H1 (cell line): ENCODE results near the gene SKIC8. TPM values are rescaled to one million over a fixed set of nuclear protein-coding genes. Genes with fewer than 3 reads are reported as not detected.
A peak's percentile ranks its signal among the peaks of the same experiment; 100 is the strongest.

Experiments
- CTCF ChIA-PET: fragments of 300-600 bp; sonication (Branson Sonifier 250); formaldehyde crosslinking; loops from one replicate; lab custom pipeline; 2021; ENCODE audit not compliant: partially characterized antibody; lab: Charles Lee
- POLR2A ChIA-PET: fragments of 300-600 bp; sonication (Branson Sonifier 250); formaldehyde crosslinking; loops from one replicate; lab custom pipeline; 2021; ENCODE audit warnings: inconsistent platforms; ENCODE audit not compliant: partially characterized antibody; lab: Charles Lee
- DNase-seq, 2 experiments: peaks; one replicate each; pipeline versions ENCODE4 v3.0.0 to v3.0.0-alpha.2; 2010 to 2022; ENCODE audit warnings: low spot score in 2 of 2, low read depth in 1 of 2, mixed read lengths in 1 of 2
- FAIRE-seq: peaks from 2 replicates; lab custom pipeline; 2011; peaks lifted over from hg19 to GRCh38; lab: Jason Lieb, UNC
- H2AFZ ChIP-seq: 2 replicates; pipeline ENCODE4 v1.8.1; 2012; ENCODE audit warnings: low read length, inconsistent platforms
- H2AK5ac ChIP-seq: 2 replicates; pipeline ENCODE4 v1.6.1; 2013; ENCODE audit warnings: low read depth, low read length
- H2BK120ac ChIP-seq: replicated peaks from 2 replicates; pipeline ENCODE3; 2013; ENCODE audit warnings: low read depth, low read length, inconsistent platforms
- H2BK12ac ChIP-seq: 2 replicates; pipeline ENCODE4 v1.6.1; 2013; ENCODE audit warnings: low read depth, low read length
- H2BK15ac ChIP-seq: 2 replicates; pipeline ENCODE4 v1.6.1; 2013; ENCODE audit warnings: low read length
- H2BK20ac ChIP-seq: 2 replicates; pipeline ENCODE4 v1.6.1; 2013; ENCODE audit warnings: low read length
- H2BK5ac ChIP-seq: 2 replicates; pipeline ENCODE4 v1.6.1; 2013; ENCODE audit warnings: low read depth, low read length
- H3K14ac ChIP-seq: 2 replicates; pipeline ENCODE4 v1.6.1; 2013; ENCODE audit warnings: inconsistent platforms; ENCODE audit not compliant: insufficient read length
- H3K18ac ChIP-seq: 2 replicates; pipeline ENCODE4 v1.6.1; 2013; ENCODE audit warnings: low read length; ENCODE audit errors: extremely low read depth
- H3K23ac ChIP-seq: 2 replicates; pipeline ENCODE4 v1.6.1; 2013; ENCODE audit warnings: inconsistent platforms; ENCODE audit not compliant: insufficient read length
- H3K23me2 ChIP-seq: 2 replicates; pipeline ENCODE4 v1.6.1; 2013; ENCODE audit warnings: low read depth, low read length
- H3K27ac ChIP-seq: 2 replicates; pipeline ENCODE4 v1.6.1; 2011; ENCODE audit warnings: low read depth, low read length, inconsistent platforms
- H3K27me3 ChIP-seq, 4 experiments: replicated peaks in 1 of 4; 1 replicate in 1 of 4; 2 replicates in 3 of 4; pipeline versions ENCODE4 v1.6.1 to v1.8.1; 2011 to 2013; ENCODE audit warnings: low read length in 3 of 4, mild to moderate bottlenecking in 3 of 4, inconsistent platforms in 2 of 4, mixed read lengths in 2 of 4, moderate library complexity in 1 of 4; ENCODE audit not compliant: control insufficient read depth in 3 of 4, insufficient read depth in 3 of 4; ENCODE audit errors: extremely low read depth in 1 of 4
- H3K36me3 ChIP-seq, 4 experiments: 2 replicates each; pipeline versions ENCODE4 v1.6.1 to v1.8.1; 2011 to 2013; ENCODE audit warnings: mild to moderate bottlenecking in 4 of 4, low read length in 3 of 4, moderate library complexity in 2 of 4, control low read depth in 1 of 4, inconsistent platforms in 1 of 4; ENCODE audit not compliant: insufficient read depth in 4 of 4, control insufficient read depth in 2 of 4
- H3K4ac ChIP-seq: replicated peaks from 2 replicates; pipeline ENCODE3; 2013; ENCODE audit warnings: low read length, low read depth, mixed read lengths, inconsistent platforms; ENCODE audit not compliant: insufficient read length
- H3K4me1 ChIP-seq, 4 experiments: replicated peaks in 1 of 4; 1 replicate in 1 of 4; 2 replicates in 3 of 4; pipeline versions ENCODE4 v1.6.1 to v1.8.1; 2011 to 2013; ENCODE audit warnings: low read length in 3 of 4, inconsistent platforms in 2 of 4, mixed read lengths in 1 of 4; ENCODE audit not compliant: insufficient read depth in 4 of 4, control insufficient read depth in 3 of 4
- H3K4me2 ChIP-seq, 2 experiments: 2 replicates each; pipeline versions ENCODE4 v1.6.1 to v1.8.1; 2011 to 2013; ENCODE audit warnings: low read depth in 2 of 2, low read length in 2 of 2, control low read depth in 1 of 2, inconsistent platforms in 1 of 2, mild to moderate bottlenecking in 1 of 2; ENCODE audit not compliant: insufficient read depth in 1 of 2
- H3K4me3 ChIP-seq, 4 experiments: fragments of 200-600, 300-600 bp in 1 of 4; sonication (generic), shearing (Covaris generic), sonication (Bioruptor Twin) in 1 of 4; 2 replicates each; pipeline versions ENCODE4 v1.5.1 to v1.8.1; 2011 to 2016; ENCODE audit warnings: low read length in 4 of 4, low read depth in 3 of 4, control low read depth in 2 of 4, inconsistent platforms in 2 of 4, mild to moderate bottlenecking in 2 of 4, mixed read lengths in 1 of 4, moderate library complexity in 1 of 4; ENCODE audit not compliant: insufficient read depth in 2 of 4; ENCODE audit errors: extremely low read depth in 1 of 4
- H3K56ac ChIP-seq: replicated peaks from 2 replicates; pipeline ENCODE3; 2013; ENCODE audit warnings: low read depth, mild to moderate bottlenecking, mixed read lengths, low read length, inconsistent platforms; ENCODE audit not compliant: insufficient read length
- H3K79me1 ChIP-seq: 2 replicates; pipeline ENCODE4 v1.6.1; 2013; ENCODE audit warnings: low read depth, low read length, control low read depth
- H3K79me2 ChIP-seq, 2 experiments: 2 replicates each; pipeline versions ENCODE4 v1.6.1 to v1.8.1; 2012 to 2013; ENCODE audit warnings: low read length in 2 of 2, mild to moderate bottlenecking in 2 of 2, inconsistent platforms in 1 of 2; ENCODE audit not compliant: insufficient read depth in 2 of 2, control insufficient read depth in 1 of 2
- H3K9ac ChIP-seq, 4 experiments: replicated peaks in 1 of 4; 1 replicate in 1 of 4; 2 replicates in 3 of 4; pipeline versions ENCODE4 v1.6.1 to v1.8.1; 2011 to 2013; ENCODE audit warnings: low read depth in 3 of 4, low read length in 3 of 4, control low read depth in 2 of 4, mild to moderate bottlenecking in 2 of 4, moderate library complexity in 2 of 4, inconsistent platforms in 1 of 4; ENCODE audit errors: extremely low read depth in 1 of 4
- H3K9me3 ChIP-seq, 2 experiments: 2 replicates each; pipeline versions ENCODE4 v1.6.1 to v1.8.1; 2012 to 2013; ENCODE audit warnings: mild to moderate bottlenecking in 2 of 2, moderate library complexity in 2 of 2, control low read depth in 1 of 2, inconsistent platforms in 1 of 2, low read depth in 1 of 2, low read length in 1 of 2, mixed read lengths in 1 of 2; ENCODE audit not compliant: insufficient read depth in 2 of 2
- H4K20me1 ChIP-seq, 2 experiments: replicated peaks in 1 of 2; 2 replicates each; pipeline versions ENCODE3 to v1.8.1; 2011 to 2013; ENCODE audit warnings: inconsistent platforms in 2 of 2, low read length in 2 of 2, mild to moderate bottlenecking in 1 of 2; ENCODE audit not compliant: insufficient read depth in 2 of 2, control insufficient read depth in 1 of 2
- H4K5ac ChIP-seq: 2 replicates; pipeline ENCODE4 v1.6.1; 2013; ENCODE audit warnings: low read length, low read depth, mixed read lengths, inconsistent platforms; ENCODE audit not compliant: insufficient read length
- H4K8ac ChIP-seq: 2 replicates; pipeline ENCODE4 v1.8.0; 2013; ENCODE audit warnings: mild to moderate bottlenecking, moderate library complexity, low read length, inconsistent platforms; ENCODE audit not compliant: insufficient read depth; ENCODE audit errors: extremely low read depth
- H4K91ac ChIP-seq: replicated peaks from 2 replicates; pipeline ENCODE3; 2013; ENCODE audit warnings: low read length, mixed read lengths, inconsistent platforms; ENCODE audit not compliant: insufficient read length
- GABPA ChIP-seq: IDR thresholded peaks from 2 replicates; pipeline ENCODE4 v1.6.1; 2011; ENCODE audit warnings: mild to moderate bottlenecking, low read length, moderate library complexity, borderline replicate concordance; ENCODE audit not compliant: insufficient read depth
- KDM1A ChIP-seq: fragments of 200-600, 300-600 bp; sonication (generic); IDR thresholded peaks from 2 replicates; pipeline ENCODE4 v1.7.1; 2016; ENCODE audit warnings: mild to moderate bottlenecking, low read length, borderline replicate concordance
- WGBS, 2 experiments: shearing (Covaris generic) in 1 of 2; methylation state at CpG; one replicate each; pipeline versions ENCODE4 v1.1.6 to v1.1.7; 2013 to 2015; ENCODE audit warnings: low lambda C conversion rate in 2 of 2, mixed read lengths in 2 of 2, inconsistent platforms in 1 of 2, low coverage in 1 of 2, missing lambda C conversion rate in 1 of 2; ENCODE audit not compliant: insufficient replicate concordance in 2 of 2, insufficient coverage in 1 of 2, insufficient read length in 1 of 2; ENCODE audit errors: extremely low coverage in 1 of 2, missing lambda C conversion rate in 1 of 2; 5-methylcytosine and 5-hydroxymethylcytosine counted together
- polyA plus RNA-seq, 7 experiments: library from polyadenylated mRNA; depleted of rRNA in 3 of 7; stranded (reverse) in 5 of 7; unstranded in 2 of 7; fragments of >200 nt in 5 of 7; fragments of 200-250 nt in 2 of 7; gene quantifications; 1 replicate in 5 of 7; 2 replicates in 1 of 7; 4 replicates in 1 of 7; pipeline versions ENCODE4 v1.2.1 to v1.2.3, GENCODE V29; 2011 to 2013; ENCODE audit warnings: missing spikeins in 2 of 7, mixed read lengths in 2 of 7
- total RNA-seq: library from RNA; stranded (reverse); fragmentation: NEBNext Ultra II Directional; extraction: Animal tissue kit (Norgen Biotek cat#: 25700); gene quantifications from 2 replicates; pipeline ENCODE4 v1.2.1, GENCODE V29; 2021
- TF ChIP-seq, protein P1 (sequence below): IDR thresholded peaks from 2 replicates; pipeline ENCODE4 v1.6.1; 2011; ENCODE audit warnings: low read length, improper control_type of control experiment

The SKIC8 gene
- total and polyA plus RNA-seq, 2 of the 8 experiments (the other 6 are each of a cell fraction or from before 2014, with no cell fraction given) = 44.2 to 77.7 TPM

DNA sequence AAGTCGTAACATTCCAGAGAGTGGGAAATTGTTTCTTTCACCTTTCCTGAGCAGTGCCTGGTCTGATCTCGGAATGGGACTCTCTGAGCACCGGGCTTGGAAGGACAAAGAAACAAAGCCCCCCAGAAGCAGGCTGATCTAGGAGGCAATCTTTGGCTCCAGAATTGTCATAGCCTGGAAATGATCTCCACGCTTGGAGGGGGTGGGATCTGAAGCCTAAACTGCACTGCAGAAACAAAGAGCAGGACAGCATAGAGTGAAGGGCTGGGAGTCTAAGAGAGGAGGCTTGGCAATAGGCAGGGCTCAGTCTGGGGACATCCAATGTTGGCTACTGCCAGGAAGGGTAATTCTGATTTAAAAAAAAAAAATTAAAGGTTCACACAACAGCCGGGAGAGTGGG lies 42.6 kb upstream of the SKIC8 start:
- Histone ChIP-seq H3K9me3 (no peaks in the 10 kb centered on the region), H3K4me3 (peak overlapping the region; percentile 39 to 78 (median 66); a peak in 5 of 8 replicates), H2AFZ (no peak overlapping the region), H3K36me3 (peaks cover 7 to 36% (median 21%) of the 10 kb centered on the region in 4 experiments; a peak in 7 of 8 replicates), H3K4me1 (peaks cover 2 to 17% (median 8%) of the 10 kb centered on the region in 4 experiments; a peak in 5 of 7 replicates), H3K27me3 (peaks cover 0 to 24% (median 16%) of the 10 kb centered on the region in 4 experiments; a peak in 5 of 7 replicates), H3K27ac (no peak overlapping the region), H3K14ac (no peak overlapping the region), H3K9ac (peak overlapping the region in 2 of 4 experiments; percentile 45 to 51; a peak in 1 of 7 replicates), H3K79me1 (no peaks in the 10 kb centered on the region), H4K5ac (no peak overlapping the region), H2BK120ac (no peak overlapping the region), H4K91ac (no peak overlapping the region), H2BK12ac (no peak overlapping the region), H3K23me2 (peaks cover 13% of the 10 kb centered on the region), H4K20me1 (no peaks in the 10 kb centered on the region), H3K56ac (no peak overlapping the region), H3K23ac (no peak overlapping the region), H3K4me2 (peak overlapping the region; percentile 82 to 96), H3K4ac (no peak overlapping the region), H3K18ac (no peak overlapping the region), H2BK15ac (peak overlapping the region; percentile 83; the same call in 1 of the 2 replicates), H2AK5ac (no peak overlapping the region), H4K8ac (no peak overlapping the region), H3K79me2 (peaks cover 0 to 9% of the 10 kb centered on the region in 2 experiments; a peak in 1 of 4 replicates), H2BK5ac (no peak overlapping the region), H2BK20ac (no peak overlapping the region)
- POLR2A ChIA-PET = interaction anchor here (0.6 to 2.8 kb wide), 7 partner anchors 20 to 139 kb away, joined by 3 to 15 read pairs (median 6); no protein-coding TSS in a partner anchor
- TF ChIP-seq GABPA (no peak), KDM1A (no peak)
- TF ChIP-seq, protein P1, sequence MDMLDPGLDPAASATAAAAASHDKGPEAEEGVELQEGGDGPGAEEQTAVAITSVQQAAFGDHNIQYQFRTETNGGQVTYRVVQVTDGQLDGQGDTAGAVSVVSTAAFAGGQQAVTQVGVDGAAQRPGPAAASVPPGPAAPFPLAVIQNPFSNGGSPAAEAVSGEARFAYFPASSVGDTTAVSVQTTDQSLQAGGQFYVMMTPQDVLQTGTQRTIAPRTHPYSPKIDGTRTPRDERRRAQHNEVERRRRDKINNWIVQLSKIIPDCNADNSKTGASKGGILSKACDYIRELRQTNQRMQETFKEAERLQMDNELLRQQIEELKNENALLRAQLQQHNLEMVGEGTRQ = no peak
- CTCF ChIA-PET = interaction anchor here (0.6 to 5.4 kb wide), 4 partner anchors 16 to 82 kb away, joined by 4 to 30 read pairs (median 6); no protein-coding TSS in a partner anchor
- WGBS, 2 experiments = 59% methylated on average over 5 of the region's 5 CpGs; no CpG with 5 or more reads in 1 of the 2 experiments
- FAIRE-seq (no peak), DNase-seq (no peak)
